ENCODE results near the gene ARHGDIA.
A peak's percentile ranks its signal among the peaks of the same experiment; 100 is the strongest.
"Not testable (repeated sequence)": the region's sequence is repeated elsewhere in the genome, so short reads cannot be mapped to it uniquely, and the experiment has no call there.

ARHGDIA gene

DNA sequence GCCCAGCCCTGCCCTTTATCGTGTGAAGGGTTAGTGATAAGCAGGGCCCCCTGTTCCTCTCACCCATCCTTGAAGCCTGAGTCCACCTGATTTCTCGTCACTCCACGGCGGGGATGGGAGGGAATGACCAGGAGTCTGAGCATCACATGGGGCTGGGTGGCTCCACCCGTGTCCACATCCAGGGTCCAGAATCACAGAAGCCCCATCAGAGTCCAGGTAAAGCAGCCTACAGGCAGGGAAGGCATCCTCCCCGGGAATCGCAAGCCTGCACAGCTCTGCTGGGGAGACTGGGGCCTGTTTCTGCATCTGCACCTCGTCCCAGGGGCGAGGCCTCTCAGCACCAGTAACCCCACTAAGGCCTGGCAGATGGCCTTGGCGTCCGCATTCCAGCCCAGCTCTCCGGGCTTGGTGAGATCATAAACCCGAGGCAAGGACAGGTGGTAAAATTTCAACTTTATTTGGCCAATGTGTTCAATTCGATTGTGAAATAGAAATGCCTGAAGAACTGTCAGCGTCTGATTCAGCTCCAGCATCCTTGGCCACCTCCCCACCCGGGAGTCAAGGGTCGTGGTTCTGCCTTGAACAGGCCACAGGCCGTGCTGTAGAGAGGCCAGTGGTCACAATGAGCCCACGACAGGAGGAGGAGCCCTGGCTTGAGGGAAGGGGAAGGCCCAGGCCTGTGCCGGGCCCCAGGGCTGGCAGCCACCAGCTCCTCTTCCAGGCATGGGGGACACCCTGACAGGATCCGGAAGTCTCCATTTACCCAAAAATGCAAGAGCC, 28.2 kb downstream of the ARHGDIA start:
- no peak for DNase-seq

DNA sequence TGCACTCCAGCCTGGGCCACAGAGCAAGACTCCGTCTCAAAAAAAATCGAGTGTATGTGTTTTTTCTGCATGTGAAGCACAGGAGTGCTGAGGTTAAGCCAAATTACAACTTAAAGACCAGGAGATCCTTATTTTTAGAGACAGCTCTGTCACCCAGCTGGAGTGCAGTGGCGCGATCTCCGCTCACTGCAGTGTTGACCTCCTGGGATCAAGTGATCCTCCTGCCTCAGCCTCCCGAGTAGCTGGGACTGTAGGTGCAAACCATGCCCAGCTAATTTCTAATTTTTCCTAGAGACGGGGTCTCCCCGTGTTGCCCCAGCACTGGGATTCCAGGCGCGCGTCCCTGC, 28.8 kb downstream of the ARHGDIA start:
- no peak for DNase-seq

DNA sequence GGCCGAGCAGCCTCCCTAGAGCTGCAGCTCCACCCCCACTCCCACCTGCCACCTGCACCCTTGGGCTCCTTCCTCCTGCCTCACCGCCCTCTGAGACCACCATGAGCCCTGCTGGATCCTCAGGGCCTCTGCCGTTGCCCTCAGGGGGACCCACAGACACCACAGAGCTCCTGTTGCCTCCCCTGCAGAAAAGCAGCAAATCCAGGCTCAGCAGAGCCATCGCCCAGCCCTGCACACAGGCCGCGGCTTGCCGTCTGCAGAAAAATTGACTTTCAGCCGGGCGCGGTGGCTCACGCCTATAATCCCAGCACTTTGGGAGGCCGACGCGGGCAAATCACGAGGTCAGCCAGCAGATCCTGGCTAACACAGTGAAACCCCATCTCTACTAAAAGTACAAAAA, 29.3 kb downstream of the ARHGDIA start:
- DNase-seq, result no peak

DNA sequence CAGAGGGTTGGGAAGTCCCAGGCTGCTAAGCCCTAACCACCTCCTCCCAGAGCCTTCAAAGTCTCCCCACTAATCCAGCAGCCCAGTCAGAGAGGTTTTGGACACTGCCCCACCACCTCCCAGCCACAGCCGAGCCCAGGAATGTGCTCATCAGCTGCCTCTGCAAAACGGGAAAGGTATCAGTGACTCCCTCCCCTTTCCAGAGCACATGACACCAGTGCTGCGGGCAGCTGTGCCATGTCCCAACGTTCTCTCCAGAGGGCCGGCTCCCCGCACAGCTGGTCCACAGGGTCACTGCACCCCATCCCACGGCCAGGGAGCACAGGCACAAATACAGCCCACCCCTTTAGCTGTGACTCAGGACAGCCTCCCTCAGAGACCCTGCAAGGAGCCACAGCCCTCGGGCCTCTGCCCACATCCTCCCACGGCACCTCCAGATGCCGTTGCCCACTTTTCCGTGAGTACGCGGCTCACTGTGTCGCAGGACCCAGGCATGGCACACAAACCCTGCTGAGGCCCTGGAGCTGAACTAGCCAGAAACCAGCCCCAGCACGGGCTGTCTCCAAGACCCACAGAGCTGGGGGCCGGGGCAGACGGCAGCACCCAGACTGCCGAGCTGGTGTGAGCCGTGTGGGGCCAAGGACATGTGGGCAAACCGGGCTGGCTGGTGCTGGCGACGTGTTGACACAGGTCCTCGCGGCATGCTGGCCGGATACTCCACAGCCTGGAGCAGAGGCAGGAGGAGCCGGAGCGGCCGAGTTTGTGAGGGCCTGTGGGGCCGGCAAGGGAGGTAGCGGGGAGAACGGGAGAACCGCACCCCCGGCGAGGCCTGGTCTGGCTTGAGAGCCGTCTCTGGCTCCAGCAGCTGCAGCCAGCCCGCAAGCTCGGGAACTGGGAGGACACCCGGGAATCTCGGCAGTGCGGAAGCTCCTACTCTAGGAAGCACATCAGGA, 30.0 kb downstream of the ARHGDIA start:
- no peak for DNase-seq

DNA sequence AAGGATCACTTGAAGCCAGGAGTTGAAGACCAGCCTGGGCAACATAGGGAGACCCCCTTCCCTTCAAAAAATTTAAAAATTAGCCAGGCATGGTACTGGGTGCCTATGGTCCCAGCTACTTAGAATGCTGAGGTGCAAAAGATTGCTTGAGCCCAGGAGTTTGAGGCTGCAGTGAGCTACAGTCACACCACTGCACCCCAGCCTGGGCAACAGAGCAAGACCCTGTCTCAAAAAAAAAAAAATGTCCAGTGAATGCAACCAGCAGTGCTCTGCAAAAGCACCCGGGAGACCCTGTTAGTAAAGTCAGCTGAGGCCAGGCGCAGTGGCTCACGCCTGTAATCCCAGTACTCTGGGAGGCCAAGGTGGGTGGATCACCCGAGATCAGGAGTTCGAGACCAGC, 31.1 kb downstream of the ARHGDIA start:
- not testable (repeated sequence) for DNase-seq

DNA sequence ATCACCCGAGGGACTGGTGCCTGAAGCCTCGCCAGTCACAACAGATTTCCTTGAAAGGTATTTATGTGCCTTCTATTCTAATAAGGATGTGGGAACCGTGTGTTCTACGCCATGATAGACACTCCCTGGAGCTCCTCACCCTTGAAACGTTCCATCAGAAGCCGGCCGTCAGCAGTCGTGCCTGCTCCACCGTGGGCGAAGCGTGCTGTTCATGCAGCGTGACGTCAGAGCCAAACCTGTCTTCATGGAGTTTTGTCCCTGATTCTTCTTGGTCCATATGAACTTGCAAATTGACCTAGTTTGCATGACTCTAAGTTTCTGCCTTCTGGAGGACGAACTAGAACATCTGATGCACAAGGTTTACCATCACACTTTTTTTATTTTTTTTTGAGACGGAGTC, 31.8 kb downstream of the ARHGDIA start:
- DNase-seq, result no peak

DNA sequence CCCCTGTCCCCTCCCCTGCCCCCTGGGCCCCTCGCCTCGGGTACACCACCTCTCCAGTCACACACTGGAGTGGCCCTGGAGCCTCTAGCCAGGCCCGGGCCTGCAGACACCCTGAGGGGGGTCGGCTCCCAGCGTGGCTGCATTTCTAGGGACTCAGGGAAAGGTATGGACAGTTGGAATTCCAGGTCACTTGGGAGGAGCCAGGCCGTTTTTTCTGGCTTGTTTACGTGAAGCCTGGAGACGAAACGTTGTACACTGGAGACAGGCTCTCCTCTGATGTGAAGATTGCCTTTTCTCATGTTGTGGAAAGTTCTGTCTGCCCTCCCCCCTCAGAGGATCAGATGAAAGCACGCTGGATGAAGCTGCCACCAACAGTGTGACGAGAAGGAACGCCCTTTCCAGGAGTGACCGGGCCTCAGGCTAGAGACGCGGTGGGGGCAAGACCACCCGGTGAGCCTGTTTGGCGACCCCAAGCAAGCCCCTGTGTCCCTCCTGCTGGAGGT, 32.3 kb downstream of the ARHGDIA start:
- DNase-seq, result no peak

DNA sequence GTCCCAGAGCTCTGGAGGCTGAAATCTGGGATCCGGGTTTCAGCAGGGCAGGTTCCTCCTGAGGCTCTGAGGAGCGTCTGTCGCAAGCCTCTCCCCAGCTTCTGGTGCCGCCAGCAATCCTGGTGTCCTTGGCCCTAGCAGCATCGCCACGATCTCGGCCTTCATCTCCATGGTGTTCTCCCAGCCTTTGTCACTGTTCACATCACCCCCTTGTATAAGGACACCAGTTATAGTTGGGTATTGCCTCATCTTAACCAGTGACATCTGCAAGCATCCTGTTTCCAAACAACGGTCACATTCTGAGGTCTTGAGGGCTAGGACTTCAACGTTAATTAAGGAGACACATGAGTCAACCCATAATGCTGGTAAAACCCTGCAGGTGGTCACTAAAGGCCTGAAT, 33.5 kb downstream of the ARHGDIA start:
- DNase-seq, result peak; percentile 100

DNA sequence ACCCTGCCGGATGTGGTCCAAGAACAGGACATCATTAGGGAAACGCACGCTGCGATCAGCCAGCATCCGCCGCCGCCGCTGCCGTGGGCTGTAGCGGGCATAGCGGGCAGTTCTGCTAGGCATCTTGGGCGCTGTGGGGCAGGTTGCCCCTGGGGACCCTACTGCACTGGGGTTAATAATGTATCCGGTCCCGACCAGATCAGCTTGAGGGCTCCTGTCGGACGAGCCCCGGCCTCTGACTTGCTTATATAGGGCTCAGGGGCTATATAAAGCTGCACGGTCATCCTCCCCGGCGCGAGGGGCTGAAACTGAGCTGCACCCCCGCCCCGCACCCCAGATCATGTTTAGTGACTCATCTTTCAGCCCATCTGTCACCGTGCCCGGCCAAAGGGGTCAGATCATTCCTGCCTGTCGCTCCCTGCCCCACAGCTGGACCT, 36.3 kb downstream of the ARHGDIA start, which contains the start of gene PPP1R27:
Gene PPP1R27, minus strand, starts transcription at position 220 of the 437 bp plus-strand sequence. Its CDS starts 97 bp downstream, at position 123.
- DNase-seq, result no peak

DNA sequence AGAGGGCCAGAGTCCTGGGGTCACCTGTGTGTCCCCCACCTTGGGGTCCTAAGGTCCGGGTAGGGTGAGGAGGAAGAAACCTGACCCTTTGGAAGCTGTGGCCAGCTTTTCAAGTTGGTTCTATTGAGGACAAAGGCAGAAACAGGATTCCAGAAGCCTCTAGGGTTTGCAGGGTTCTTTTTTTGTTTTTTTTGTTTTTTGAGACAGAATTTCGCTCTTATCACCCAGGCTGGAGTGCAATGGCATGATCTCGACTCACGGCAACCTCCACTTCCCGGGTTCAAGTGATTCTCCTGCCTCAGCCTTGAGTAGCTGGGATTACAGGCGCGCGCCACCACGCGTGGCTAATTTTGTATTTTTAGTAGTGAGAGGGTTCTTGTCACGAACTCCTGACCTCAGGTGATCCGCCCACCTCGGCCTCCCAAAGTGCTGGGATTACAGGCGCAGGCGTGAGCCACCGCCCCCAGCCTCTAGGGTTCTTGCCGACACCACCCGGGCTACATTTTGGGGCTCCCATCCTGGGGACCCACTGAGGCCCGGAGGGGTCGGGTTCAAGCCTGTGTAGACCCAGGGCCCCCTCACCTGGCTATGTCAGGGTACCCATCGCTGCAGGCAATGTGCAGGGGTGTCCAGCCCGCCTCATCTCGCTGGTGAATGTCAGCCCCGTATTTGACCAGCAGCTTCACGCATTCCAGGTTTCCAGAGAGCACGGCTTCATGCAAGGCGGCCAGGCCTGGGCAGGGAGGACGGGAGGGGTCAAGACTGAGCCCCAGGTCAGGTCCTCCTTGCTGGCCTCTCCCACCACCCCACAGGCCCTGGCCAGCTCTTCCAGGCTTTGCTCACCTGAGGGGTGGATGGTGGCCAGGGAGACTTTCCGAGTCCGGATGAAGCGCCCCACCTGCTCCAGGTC, 37.0 kb downstream of the ARHGDIA start:
- DNase-seq, result no peak

DNA sequence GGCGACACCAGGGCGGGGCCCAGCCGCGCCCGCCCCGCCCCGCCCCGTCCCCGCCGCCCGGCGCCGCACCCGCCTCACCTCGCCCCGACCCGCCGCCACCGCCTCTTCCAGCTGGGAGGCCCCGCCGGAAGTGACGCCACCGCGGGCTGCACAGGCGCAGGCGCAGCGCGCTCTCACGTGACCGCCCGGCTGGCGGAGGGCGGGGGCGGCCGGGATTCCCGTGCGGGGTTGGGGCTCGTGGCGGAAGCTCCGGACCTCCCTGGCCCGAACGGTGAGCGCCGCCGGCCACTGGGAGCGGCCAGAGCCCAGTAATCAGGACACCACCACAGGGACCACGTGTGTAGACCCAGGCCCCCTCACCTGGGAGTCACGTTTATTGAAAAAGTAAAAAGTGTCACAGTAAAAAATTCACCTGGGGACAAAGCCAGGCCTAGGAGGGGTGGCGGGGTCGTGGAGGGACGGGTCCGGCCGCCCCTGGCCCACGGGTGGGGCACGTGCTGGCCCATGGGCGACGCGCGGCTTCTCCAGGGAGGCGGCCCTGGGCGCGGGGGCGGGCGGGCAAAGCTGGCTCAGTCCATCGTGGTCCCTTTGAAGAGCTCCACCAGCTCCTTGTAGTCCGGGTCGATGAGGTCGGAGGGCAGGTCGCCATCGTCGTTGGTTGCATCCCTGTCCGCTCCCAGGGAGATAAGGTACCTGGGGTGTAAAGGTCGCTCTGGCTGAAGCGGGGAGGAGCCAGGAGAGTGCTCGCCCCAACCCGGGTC, 37.8 kb downstream of the ARHGDIA start, which contains the start of gene MCRIP1:
Gene MCRIP1, minus strand, starts transcription at position 132 of the 761 bp plus-strand sequence. CDS start 8,785 bp downstream, outside the sequence.
- DNase-seq, result peak; percentile 90 to 94

DNA sequence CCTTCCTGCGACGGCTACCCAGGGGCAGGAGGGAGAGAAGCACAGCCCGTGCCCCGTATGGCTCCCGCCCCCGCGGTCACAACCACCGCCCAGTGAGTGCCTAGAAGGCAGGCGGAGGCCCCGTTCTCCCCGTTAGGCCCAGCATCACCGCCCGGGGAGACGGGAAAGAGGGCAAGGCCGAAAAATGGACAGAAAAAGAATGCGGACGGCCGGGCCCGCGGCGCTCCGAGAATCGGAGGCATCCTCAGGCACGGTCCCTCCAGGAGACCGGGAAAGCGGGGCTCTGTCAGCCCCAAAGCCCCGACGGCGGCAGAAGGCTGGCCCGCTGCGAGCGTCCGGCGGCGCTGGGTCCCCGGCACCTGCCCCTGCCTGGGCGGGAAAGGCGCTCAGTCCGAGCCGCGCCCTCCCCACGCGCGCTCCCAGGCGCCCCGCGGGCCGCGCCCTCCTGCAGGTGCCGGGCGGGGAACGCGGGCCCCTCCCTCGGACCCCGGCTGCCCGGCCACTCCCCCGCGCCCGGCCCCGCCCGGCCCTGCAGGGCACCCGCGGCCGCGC, 38.5 kb downstream of the ARHGDIA start:
- no peak for DNase-seq

DNA sequence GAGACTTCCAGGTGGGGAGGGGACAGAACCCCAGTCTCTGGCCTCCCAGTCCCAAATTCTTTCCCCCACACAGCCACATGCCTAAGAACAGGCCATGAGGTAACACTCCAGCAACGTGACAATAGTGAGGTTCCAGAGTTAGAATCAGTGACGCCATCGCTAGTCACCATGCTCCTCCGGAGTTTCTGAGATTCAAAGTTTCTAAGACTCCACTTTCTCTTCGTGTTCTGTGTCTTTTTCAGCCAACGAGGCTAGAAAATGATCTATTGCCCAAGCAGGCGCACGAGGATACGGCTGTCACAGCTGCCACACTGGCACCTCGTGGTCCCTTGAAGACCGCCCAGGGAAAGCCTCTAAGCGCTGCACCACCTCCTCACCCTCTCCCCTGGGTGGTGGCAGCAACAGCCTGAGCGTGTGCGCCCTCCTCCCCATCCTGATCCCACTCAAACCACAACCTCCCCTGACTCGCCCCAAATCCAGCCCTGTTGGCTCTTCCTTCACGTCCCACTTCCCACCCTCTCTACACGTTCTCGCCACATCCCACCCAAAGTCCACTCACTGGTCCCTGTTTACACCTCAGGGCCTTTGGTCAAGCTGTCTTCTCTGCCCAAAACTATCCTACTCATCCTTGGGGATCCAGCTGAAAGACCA, 39.1 kb downstream of the ARHGDIA start:
- peak; percentile 73 to 74 for DNase-seq

DNA sequence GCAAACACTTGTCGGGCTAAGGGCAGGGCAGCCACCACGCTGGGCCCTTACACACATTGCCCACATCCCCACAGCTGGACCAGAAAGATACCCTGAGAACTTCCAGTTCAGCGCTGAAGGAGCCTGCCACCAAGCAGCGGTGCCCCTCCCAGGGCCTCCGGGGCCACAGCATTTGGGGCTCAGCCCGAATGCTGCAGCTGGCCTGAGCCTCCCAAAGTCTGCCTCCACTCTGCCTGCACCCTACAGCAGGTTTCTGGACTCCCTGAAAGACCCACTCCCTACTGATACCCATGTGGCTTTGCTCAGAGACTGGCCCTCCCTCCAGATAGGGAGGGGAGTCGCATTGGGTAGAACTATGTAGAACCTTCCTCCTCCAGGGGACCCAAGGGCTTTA, 39.6 kb downstream of the ARHGDIA start:
- DNase-seq, result peak; percentile 50 to 72

DNA sequence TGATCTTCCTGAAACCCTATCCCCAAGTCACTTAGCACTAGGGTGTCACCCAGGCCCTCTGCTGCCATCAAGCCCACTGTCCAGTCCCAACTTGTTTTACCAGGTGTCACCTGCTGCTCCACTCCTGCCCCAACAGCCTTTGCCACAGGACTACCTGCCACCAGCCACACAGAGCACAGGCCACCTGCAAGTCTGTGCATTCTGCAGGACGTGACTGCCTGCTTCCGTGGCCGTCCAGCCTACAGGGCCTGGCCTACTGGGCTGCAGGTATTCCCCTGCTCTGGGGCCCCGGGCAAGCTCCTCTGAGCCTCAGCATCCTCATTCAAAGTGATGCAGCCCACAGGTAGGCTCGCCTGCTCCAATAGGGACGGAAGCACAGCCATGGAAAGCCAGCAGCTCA, 41.3 kb downstream of the ARHGDIA start:
- no peak for DNase-seq

DNA sequence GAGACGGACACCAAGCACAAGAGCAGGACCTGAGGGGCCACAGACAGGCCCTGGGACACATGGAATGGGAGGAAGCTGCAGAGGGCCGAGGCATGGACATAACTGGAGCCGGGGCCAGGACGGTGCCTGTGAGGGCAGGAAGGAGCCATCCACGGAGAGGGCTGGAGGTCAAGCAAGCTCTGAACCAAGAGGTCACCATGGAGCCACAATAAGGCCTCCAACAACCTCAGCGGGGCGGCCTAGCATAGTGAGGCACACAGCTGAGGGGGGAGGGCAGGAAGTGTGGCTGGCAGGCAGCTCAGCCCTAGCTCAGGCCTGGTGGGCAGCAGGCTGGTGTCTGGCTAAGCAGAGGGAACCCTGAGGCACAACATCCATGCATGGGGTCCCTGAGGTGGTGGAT, 42.5 kb downstream of the ARHGDIA start:
- no peak for DNase-seq

DNA sequence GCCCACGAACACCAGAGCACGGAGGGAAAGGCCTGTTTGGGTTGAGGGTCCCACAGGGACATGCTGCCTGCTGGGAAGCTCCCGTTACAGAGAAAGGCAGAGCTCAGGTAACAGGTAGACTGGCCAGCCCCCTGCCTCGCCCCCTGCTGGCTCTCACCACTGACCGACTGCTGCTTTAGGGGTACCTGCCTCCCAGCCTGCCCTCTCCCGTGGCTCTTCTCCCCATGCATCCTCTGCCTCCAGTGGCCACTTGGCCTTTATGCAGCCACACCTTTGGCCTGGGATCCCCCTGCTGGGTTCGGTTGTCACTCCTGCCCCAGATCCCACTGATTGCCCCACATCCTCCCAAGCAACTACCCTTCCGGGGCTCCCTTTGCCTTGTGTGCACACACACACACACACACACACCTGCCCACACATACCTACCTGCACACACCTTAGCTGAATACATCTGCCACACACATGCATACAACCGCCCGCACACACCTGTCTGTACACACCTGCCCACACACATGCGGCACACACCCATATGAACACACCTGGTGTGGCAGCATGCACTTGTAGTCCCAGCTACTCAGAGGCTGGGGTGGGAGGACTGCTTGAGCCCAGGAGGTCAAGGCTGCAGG, 45.2 kb downstream of the ARHGDIA start:
- DNase-seq, result no peak

DNA sequence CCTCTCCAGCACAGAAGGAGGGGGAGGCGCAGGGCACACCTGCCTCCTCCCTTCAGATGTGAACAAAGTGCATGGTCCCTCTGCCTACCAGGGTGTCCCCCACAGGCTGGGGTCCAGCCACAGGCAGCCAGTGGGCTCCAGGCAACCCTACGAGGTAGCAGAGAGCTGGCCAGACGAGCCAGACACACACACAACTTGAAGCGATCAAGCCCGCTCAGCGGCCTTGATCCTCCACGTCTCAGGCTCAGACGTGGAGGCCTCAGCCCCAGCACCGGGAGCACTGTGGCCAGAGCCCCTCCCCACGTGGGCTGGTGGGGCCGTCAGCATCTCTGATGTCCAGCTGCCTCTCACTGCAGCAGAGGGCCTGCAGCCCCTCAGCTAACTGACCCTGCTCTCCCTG, 46.5 kb downstream of the ARHGDIA start:
- no peak for DNase-seq

DNA sequence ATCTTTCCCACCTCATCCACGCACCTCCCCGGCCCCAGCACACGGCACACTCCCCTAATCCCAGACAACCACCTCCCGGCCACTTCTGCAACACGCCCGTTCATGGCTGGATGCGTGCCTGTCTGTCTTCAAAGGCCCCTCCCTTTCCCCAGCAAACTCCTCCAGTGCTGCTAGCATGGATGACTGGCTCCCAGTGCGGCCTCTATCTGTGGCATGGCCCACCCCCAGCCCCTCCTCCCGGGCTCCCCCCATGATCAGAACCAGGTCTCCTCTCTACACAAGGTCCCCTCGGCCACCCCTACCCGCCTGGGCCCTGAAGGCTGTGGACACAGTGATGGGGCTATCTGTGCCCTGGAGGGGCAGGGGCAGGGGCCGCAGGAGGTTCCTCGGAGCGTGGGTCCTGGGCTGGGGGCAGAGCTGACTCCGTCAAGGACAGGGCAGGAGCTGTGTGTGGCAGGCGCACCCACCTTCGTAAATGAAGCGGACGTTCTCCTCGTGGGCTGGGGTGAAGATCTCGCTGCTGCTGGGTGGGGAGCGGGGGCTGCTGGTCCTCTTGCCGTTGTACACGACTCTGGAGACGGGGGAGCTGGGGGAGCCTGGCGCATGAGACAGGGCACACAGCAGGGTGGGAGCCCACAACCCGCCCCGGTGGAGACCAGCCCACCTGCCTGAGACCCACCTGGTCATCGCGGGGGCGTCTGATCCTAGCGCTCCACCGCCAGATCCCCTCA, 47.2 kb downstream of the ARHGDIA start:
- no peak for DNase-seq

All from AML-193 (cell line).